Measurements from ENCODE around the gene CPB2.

Gene CPB2
- long read RNA-seq, donor 1: 0 reads
- long read RNA-seq, donor 2: 0 reads
- long read RNA-seq, donor 3: 0 reads
- long read RNA-seq, donor 4: 0 reads
- long read RNA-seq, donor 5: 0 reads
- long read RNA-seq, donor 6: 0 reads
- long read RNA-seq, donor 7: 0 reads
- long read RNA-seq, donor 8: 0 reads

- no peak for DNase-seq
Measured at GRCh38 chr13:46104868-46105267, at the start of gene CPB2. CPB2 (minus strand) TSS chr13:46105033; CDS start chr13:46105009, 24 bp downstream.

GRCh38 chr13:46154136-46154801 lies 49.4 kb upstream of the CPB2 start:
- DNase-seq: no peak

GRCh38 chr13:46152627-46153328 lies 47.9 kb upstream of the CPB2 start:
- DNase-seq: no peak

- DNase-seq: no peak
Measured at GRCh38 chr13:46150134-46150693, 45.4 kb upstream of the CPB2 start.

GRCh38 chr13:46149272-46150133 lies 44.7 kb upstream of the CPB2 start:
- no peak for DNase-seq

- DNase-seq: no peak
Measured at GRCh38 chr13:46146898-46147297, 42.1 kb upstream of the CPB2 start.

GRCh38 chr13:46145950-46146349 lies 41.1 kb upstream of the CPB2 start:
- no peak for DNase-seq

- no peak for DNase-seq
Measured at GRCh38 chr13:46145135-46145534, 40.3 kb upstream of the CPB2 start.

GRCh38 chr13:46143184-46143701 lies 38.4 kb upstream of the CPB2 start:
- no peak for DNase-seq

- no peak for DNase-seq
Measured at GRCh38 chr13:46142776-46143175, 37.9 kb upstream of the CPB2 start.

GRCh38 chr13:46140044-46140443 lies 35.2 kb upstream of the CPB2 start:
- no peak for DNase-seq

GRCh38 chr13:46137627-46138317 lies 32.9 kb upstream of the CPB2 start:
- no peak for DNase-seq

- no peak for DNase-seq
Measured at GRCh38 chr13:46136688-46137087, 31.9 kb upstream of the CPB2 start.

GRCh38 chr13:46134961-46135522 lies 30.2 kb upstream of the CPB2 start:
- DNase-seq: peak; percentile 35

- no peak for DNase-seq
Measured at GRCh38 chr13:46134494-46134893, 29.7 kb upstream of the CPB2 start.

GRCh38 chr13:46132109-46132508 lies 27.3 kb upstream of the CPB2 start:
- DNase-seq: no peak

GRCh38 chr13:46131705-46132104 lies 26.9 kb upstream of the CPB2 start:
- no peak for DNase-seq

GRCh38 chr13:46129955-46130618 lies 25.3 kb upstream of the CPB2 start:
- DNase-seq: no peak

- DNase-seq: no peak
Measured at GRCh38 chr13:46129124-46129523, 24.3 kb upstream of the CPB2 start.

GRCh38 chr13:46127358-46128023 lies 22.7 kb upstream of the CPB2 start:
- no peak for DNase-seq

All from right kidney (tissue), 9 donors.